Activated CD4-positive, alpha-beta T cell treated with anti-CD3 and anti-CD28 coated beads, Interleukin-2, Interleukin-6, amounts not matched to agents 100 ng/mL and 50 ng/mL, durations not matched to agents 16 hours and 8 hours (primary cell): ENCODE data around the gene WDR87.
A peak's percentile ranks its signal among the peaks of the same experiment; 100 is the strongest.

ENCODE experiments used
- DNase-seq: peaks from one replicate; pipeline ENCODE4 v3.0.0-alpha.2; 2020

Gene WDR87

GRCh38 chr19:37905946-37906868 is at the start of gene WDR87:
Gene WDR87, minus strand, starts transcription at chr19:37906594. Its CDS starts 8,355 bp downstream, at chr19:37898239.
- DNase-seq, result peak; percentile 47

- DNase-seq, result no peak
These were observed 49.6 kb upstream of the WDR87 start for GRCh38 chr19:37955986-37956385.

- DNase-seq, result no peak
These were observed 48.1 kb upstream of the WDR87 start for GRCh38 chr19:37954421-37954874.

DNA sequence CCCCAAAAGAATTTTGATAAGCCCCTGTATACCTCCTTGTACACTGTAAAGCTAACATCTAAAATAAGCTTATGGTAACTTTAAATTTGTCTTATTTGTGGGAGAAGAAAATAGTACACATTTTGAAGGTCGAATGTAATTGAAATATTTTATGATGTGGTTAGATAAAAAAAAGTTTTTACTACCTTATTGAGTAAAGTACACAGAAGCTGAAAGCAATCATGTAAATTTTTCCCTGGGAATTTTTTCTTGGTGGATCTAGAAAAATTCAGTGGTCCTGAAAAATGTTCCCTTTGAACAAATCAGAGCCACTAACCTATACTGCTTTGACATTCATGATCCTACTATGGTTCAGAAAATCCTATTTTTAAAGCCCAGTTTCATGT is 47.5 kb upstream of the WDR87 start:
- no peak for DNase-seq

- no peak for DNase-seq
These were observed 47.0 kb upstream of the WDR87 start for GRCh38 chr19:37953171-37953917.

GRCh38 chr19:37951816-37952210 is 45.4 kb upstream of the WDR87 start:
- no peak for DNase-seq

DNA sequence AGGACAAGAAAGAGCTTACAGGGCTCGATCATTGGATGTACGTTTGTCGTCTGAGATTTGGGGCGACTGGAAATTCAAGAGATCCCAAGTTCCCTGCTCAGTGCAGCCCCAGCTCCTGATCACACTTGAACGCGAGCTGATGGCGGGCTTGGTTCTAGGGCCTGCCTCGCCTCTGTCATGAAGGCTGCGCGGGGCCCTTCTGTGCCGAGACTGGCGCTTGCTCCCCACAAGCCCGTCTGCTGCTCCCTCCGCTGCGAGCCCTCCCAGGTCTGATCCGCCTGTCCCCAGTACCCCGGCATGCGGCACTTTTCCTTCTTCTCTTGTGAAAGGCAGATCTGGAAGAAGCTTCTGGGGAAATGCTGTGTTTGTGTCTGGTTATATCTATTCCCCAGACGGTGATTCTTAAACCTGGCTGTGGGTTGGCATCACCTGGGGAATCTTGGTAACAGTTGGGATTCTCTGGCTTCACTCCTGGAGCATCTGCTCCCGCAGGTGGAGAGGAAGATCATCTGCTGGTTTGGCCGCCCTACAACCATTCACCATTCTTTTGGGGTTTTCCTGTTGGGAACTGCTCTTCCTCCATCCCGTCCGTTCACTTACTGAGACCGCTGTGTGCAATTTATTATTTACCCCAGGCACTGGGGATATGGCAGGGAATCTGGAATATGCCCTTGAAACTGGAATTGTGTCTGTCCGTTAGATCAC is 44.2 kb upstream of the WDR87 start:
- no peak for DNase-seq

GRCh38 chr19:37948362-37948761 is 42.0 kb upstream of the WDR87 start:
- no peak for DNase-seq

DNA sequence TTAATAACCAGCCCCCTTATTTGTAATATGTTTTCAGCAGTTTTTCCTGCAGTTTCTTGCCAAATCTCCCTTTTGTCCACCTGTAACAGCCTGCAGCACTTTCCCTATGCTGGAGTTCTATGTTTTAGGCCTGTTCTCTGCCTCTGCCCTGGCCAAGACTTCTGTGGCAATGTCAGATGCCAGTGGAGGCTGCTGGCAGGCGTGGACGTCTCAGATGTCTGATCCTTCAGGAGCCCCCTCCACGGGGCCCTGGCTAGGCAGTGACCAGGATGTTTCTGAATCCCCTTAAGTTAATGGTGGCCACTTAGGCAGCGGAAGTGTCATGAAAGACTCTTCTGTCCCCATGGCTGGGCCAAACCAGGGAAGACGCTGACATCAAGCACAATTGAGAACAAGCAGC is 41.4 kb upstream of the WDR87 start:
- DNase-seq, result no peak

GRCh38 chr19:37946132-37946531 is 39.7 kb upstream of the WDR87 start:
- no peak for DNase-seq

DNA sequence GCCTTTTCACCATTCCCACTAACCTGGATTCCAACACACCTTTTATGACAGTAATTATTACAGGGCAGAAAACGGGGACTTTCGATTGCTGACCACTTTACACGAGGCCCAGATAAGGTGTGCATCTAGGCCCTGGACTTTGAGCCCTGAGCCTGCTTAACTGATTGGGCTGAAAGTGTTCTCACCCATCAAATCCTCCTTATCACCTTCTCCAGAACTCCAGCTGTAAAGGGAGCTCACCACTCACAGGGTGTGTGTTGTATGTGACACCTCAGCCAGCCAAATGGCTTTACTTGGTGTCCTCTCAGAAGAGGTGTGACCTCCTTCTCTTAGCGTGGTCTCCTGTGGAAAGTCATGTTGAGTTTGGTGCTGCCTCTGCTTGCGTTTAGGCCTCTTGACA is 37.1 kb upstream of the WDR87 start:
- DNase-seq, result no peak

DNA sequence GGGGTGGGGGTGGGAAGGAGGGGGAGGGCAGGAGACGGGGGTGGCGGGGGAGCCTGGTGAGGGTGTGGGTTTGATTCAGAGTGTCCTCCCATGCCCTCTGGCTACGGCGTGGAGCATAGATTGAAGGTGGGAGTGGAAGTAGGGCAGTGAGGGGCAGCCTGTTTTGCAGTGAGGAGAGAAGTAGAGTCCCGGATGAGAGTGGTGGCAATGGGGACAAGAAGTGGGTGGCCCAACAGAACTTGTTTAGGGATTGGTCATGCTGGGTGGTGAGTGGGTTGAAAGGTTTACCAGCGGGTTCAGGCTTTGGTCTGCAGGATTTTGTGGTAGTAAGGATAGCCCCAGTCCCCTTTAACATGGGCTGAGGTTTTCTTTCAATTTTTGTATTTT is 36.1 kb upstream of the WDR87 start:
- no peak for DNase-seq

DNA sequence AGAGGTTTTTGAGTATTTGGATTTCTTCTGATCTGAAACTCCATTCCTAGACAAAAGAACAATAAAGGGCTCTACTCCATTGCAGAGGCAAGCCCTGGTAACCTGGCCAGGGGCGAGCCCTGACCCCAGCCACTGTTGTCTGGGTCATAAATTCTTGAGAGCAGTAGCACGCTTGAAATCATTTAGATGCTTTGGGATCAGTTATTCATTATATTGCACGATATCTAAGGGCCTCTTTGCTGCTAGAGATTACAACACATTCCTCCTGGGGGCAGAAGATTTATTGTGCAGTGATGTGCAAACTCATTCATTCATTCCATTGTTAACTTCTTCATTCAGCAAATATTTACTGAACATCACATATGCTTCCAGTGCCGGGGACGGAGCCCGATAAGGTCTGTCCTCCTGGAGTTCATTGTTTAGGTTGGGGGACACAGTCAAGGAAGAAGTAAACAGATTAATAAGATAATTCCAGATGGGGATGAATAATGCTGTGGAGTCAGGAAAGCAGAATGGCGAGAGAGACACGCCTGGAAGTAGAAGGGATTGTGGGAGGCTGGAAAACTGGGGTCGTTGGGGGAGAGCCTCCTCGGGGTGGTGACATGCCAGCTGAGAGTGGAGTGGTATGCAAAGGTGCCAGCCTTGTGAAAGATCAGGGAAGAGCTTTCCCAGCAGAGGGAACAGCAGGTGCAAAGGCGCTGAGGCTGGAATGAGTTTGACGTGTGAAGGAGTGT is 35.6 kb upstream of the WDR87 start:
- DNase-seq, result no peak

GRCh38 chr19:37938353-37938752 is 32.0 kb upstream of the WDR87 start:
- no peak for DNase-seq

- no peak for DNase-seq
These were observed 30.5 kb upstream of the WDR87 start for GRCh38 chr19:37936886-37937285.

- DNase-seq, result no peak
These were observed 29.8 kb upstream of the WDR87 start for GRCh38 chr19:37936166-37936565.

DNA sequence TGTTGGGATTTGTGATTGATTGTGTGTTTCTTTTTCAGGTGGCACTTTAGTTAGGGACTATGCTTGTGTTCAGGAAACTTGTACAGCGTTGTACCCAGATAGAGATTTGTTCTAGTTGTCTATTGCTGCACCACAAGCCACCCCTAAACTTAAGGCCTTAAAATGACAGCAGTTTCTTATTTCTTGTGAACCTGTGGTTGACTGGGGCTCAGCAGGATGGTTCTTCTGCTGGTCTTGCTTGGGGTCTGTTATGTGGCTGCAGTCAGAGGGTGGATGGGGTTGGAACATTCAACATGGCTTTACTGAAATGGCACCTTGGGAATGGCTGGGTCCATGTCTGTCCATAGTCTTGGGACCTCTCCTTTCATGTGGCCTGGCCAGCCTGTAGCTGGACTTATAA is 28.9 kb upstream of the WDR87 start:
- DNase-seq, result no peak

GRCh38 chr19:37933937-37934358 is 27.6 kb upstream of the WDR87 start:
- DNase-seq, result no peak

DNA sequence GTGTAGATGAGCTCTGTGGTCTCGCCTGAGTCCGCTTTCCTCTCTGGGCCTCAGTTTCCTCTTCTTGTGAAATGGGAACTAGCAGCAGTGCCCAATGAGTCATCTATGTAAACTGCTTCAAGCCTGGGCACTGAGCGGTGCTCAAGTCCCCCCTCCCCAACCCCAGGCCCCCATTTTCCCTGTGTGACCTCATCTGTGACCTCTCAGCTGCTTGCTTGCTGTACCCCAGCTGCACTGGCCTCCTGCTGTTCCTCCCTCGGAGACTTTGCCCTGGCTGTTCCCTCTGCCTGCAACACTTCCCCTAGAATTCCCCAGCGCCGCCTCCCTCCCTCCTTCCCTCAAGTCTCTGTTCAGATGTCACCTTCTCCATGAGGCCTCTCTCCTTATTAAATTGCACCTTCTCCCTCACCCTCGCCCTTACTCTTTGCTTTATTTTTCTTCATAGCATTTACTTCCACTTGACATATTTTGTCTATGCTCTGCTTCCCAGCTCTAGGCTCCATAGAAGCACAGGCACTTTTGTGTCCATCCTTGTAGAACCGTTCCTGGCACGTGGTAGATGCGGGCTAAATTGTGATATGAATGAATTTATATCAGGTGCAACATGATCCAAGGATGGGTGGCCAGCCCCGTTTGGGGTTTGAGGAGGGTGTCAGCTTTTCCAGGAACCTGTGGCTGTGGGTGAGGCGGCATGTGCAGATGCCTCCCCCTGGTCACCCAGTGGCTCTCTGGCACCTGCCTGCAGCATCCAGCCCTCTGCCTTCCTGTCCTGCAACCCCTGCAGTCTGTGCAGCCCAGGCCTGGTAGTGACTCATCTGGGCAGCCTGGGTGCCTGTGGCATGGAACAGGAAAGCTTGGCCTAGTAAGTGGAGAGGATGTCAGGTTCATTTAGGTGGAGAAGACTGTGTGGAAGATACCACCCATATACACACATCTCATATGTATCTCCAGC is 26.9 kb upstream of the WDR87 start:
- no peak for DNase-seq

DNA sequence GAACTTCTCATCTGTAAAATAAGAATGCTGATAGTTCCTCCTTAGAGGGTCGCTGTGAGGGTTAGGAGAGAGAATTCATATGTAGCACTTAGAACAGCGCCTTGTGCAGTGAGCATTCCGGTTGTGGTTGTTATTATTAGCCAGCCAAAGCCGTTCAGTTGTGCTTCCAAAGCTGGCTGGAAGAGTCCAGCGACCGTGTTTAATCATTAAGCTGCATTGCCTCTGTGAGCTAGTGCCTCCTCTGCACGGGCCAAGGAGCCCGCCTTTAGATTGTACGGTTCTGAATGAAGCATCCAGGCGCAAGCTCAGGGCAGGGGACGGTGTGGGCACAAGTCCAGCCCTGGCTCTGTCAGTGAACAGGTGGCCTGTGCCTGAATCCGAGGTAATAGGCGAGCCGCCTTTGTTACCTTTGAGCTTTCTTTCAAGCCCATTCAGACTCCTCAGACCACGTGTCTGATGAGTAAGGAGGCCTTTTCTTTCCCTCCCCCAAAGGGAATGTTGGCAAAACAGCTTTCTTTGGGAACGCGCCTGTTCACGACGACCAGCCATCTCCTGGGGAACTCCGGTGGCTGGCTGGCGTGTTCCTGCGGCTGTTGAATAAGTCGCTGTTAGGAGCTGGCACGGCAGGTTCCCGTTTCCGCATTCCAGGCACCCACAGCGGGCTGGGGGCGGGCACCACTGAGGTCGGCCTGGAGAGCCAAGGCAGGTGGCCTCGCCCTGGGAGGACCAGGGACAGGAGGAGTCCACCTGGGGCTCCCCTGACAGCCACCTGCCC is 25.7 kb upstream of the WDR87 start:
- no peak for DNase-seq

DNA sequence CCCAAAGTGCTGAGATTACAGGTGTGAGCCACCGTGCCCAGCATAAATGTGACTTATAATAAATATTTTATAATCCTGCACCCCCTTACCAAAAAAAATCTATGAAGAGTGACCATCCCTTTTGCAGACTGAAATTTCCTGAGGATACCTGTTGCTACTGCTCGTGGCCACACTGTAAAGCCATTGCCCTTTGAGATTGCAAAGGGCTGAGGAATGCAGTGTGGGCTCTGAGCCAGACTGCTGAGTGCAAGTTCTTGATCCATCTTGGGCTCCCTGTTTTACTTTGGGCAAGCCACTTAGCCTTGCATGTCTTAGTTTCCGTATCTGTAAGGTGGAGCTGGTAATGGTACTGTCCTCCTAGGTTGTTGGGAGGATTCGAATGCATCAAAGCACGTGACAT is 24.0 kb upstream of the WDR87 start:
- no peak for DNase-seq
